Hepatocyte (in vitro differentiated cells): ENCODE measurements around the gene PID1. TPM values are rescaled to one million over a fixed set of nuclear protein-coding genes. Genes with fewer than 3 reads are reported as not detected.

Experiments
- DNase-seq: peaks from one replicate; pipeline ENCODE4 v3.0.0-alpha.2; 2016; ENCODE audit warnings: low spot score
- H2AFZ ChIP-seq: fragments of 200-600 bp; sonication (generic); 2 replicates; pipeline ENCODE4 v1.6.0; 2016; ENCODE audit warnings: antibody characterized with exemption, mild to moderate bottlenecking
- H3K27ac ChIP-seq: fragments of 200-600 bp; sonication (generic); 2 replicates; pipeline ENCODE4 v1.5.1; 2016; ENCODE audit warnings: mild to moderate bottlenecking
- H3K27me3 ChIP-seq: fragments of 200-600 bp; sonication (generic); 2 replicates; pipeline ENCODE4 v1.6.1; 2016
- H3K36me3 ChIP-seq: fragments of 200-600 bp; sonication (generic); replicated peaks from 2 replicates; pipeline ENCODE4 v1.5.1; 2016; ENCODE audit warnings: low read depth; ENCODE audit not compliant: insufficient read depth
- H3K4me1 ChIP-seq: fragments of 200-600 bp; sonication (generic); 2 replicates; pipeline ENCODE4 v1.5.1; 2016; ENCODE audit warnings: mild to moderate bottlenecking, moderate library complexity; ENCODE audit not compliant: insufficient read depth
- H3K4me2 ChIP-seq: fragments of 200-600 bp; sonication (generic); 2 replicates; pipeline ENCODE4 v1.6.0; 2016
- H3K4me3 ChIP-seq: fragments of 200-600 bp; sonication (generic); 2 replicates; pipeline ENCODE4 v1.5.1; 2016; ENCODE audit warnings: mild to moderate bottlenecking
- H3K79me2 ChIP-seq: fragments of 200-600 bp; sonication (generic); 2 replicates; pipeline ENCODE4 v1.6.0; 2017; ENCODE audit warnings: mild to moderate bottlenecking
- H3K9me2 ChIP-seq: fragments of 200-600 bp; sonication (generic); replicated peaks from 2 replicates; pipeline ENCODE4 v1.6.0; 2017; ENCODE audit warnings: mild to moderate bottlenecking; ENCODE audit not compliant: insufficient read depth
- H3K9me3 ChIP-seq: fragments of 200-600 bp; sonication (generic); 2 replicates; pipeline ENCODE4 v1.5.1; 2016; ENCODE audit warnings: low read depth, mild to moderate bottlenecking
- H4K20me1 ChIP-seq: fragments of 200-600 bp; sonication (generic); 2 replicates; pipeline ENCODE4 v1.6.0; 2016; ENCODE audit warnings: mild to moderate bottlenecking; ENCODE audit not compliant: insufficient read depth, poor library complexity, severe bottlenecking
- CTCF ChIP-seq: fragments of 200-600 bp; sonication (generic); IDR thresholded peaks from 2 replicates; pipeline ENCODE4 v1.5.1; 2016; ENCODE audit warnings: antibody characterized with exemption, mild to moderate bottlenecking; ENCODE audit not compliant: poor library complexity
- EZH2 ChIP-seq: fragments of 200-600 bp; sonication (generic); IDR thresholded peaks from 2 replicates; pipeline ENCODE4 v1.6.1; 2016; ENCODE audit warnings: antibody characterized with exemption, mild to moderate bottlenecking, borderline replicate concordance
- EZH2phosphoT487 ChIP-seq: fragments of 200-600 bp; sonication (generic); IDR thresholded peaks from one replicate; pipeline ENCODE4 v1.6.1; 2018; ENCODE audit warnings: antibody characterized with exemption, mild to moderate bottlenecking, low read depth, moderate library complexity; ENCODE audit not compliant: unreplicated experiment, severe bottlenecking
- WGBS: methylation state at CpG from one replicate; pipeline ENCODE4 v1.1.6; 2016; ENCODE audit warnings: low lambda C conversion rate; ENCODE audit errors: missing lambda C conversion rate; 5-methylcytosine and 5-hydroxymethylcytosine counted together
- polyA plus RNA-seq: library from polyadenylated mRNA; unstranded; fragments of >200 nt; fragmentation: Nextera tagmentation; extraction: Ambion mirVana; gene quantifications from 2 replicates; pipeline ENCODE4 v1.2.1, GENCODE V29; 2016
- total RNA-seq: library from RNA; depleted of rRNA; stranded (reverse); fragments of >200 nt; gene quantifications from 2 replicates; pipeline ENCODE4 v1.2.3, GENCODE V29; 2014

PID1 gene
- total and polyA plus RNA-seq, 2 experiments from 2014 or later, result 26.7 to 31.1 TPM

DNA sequence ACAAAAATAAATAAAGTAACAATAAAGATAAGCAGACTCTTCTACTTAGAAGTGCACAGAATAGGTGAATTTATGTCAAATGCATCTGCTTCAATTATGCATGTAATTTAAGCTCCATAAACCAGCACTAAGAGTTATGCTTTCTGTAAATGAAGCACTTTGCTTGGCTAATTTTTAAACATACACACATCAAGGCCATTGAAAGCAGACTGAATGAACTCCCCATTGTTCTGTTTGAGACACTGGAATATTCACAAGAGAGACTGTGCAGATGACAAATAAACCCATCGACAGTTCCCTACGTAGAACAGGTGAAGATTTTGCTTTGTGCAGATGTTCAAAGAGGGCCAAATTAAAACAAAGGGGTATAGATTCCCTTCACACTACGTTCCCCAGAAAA lies 133.4 kb downstream of the PID1 start:
- no peaks in the 10 kb centered on the region for H3K9me2 ChIP-seq
- no peak for TF ChIP-seq EZH2phosphoT487
- no peaks in the 10 kb centered on the region for H3K79me2 ChIP-seq
- H3K36me3 ChIP-seq, result no peaks in the 10 kb centered on the region
- no peaks in the 10 kb centered on the region for H3K4me1 ChIP-seq
- WGBS, result 22% methylated on average over 3 of the region's 3 CpGs
- no peaks in the 10 kb centered on the region for H3K27me3 ChIP-seq
- no peak overlapping the region for H2AFZ ChIP-seq
- no peak overlapping the region for H3K4me3 ChIP-seq
- no peaks in the 10 kb centered on the region for H3K9me3 ChIP-seq
- no peaks in the 10 kb centered on the region for H4K20me1 ChIP-seq
- DNase-seq, result no peak
- H3K4me2 ChIP-seq, result peak overlapping the region; percentile 35
- H3K27ac ChIP-seq, result peak overlapping the region; percentile 21

- H3K4me2 ChIP-seq, result no peak overlapping the region
- H3K36me3 ChIP-seq, result no peaks in the 10 kb centered on the region
- H3K27ac ChIP-seq, result no peak overlapping the region
- H4K20me1 ChIP-seq, result no peaks in the 10 kb centered on the region
- WGBS, result 80% methylated on average over 2 of the region's 2 CpGs
- no peak for DNase-seq
- no peaks in the 10 kb centered on the region for H3K79me2 ChIP-seq
- H3K27me3 ChIP-seq, result no peaks in the 10 kb centered on the region
- no peak overlapping the region for H3K4me3 ChIP-seq
- H3K4me1 ChIP-seq, result no peaks in the 10 kb centered on the region
- no peaks in the 10 kb centered on the region for H3K9me2 ChIP-seq
- TF ChIP-seq EZH2phosphoT487, result no peak
- TF ChIP-seq CTCF, result no peak
- TF ChIP-seq EZH2, result no peak
- no peaks in the 10 kb centered on the region for H3K9me3 ChIP-seq
- H2AFZ ChIP-seq, result no peak overlapping the region
Observed at GRCh38 chr2:229137066-229137465, 134.0 kb downstream of the PID1 start.

DNA sequence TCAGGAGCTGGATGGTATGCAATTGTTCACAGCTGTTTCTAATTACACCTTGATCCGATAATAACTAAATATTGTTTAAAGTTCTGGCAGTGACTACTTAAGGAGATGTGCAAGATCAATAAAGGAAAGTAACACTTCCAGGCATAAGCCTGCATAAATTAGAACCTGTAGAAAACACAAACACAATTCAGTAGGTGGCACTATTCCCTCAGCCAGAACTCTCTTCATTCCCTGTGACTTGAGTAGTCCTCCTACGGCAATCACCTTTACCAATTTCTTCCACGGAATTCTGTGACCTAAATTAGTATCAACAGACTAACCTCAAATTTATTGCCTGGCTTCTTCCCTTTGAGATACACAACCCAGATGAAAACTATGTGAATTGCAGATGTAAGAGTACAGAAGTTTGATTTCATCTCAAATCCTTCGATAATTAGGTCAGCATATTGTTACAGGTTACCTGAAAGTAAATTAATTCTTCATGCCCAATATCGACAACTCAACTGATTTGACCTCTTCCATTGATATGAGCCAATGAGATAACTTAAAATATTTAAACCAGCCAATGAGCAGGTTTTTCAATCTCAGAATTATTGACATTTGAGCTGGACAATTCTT lies 137.8 kb downstream of the PID1 start:
- no peak overlapping the region for H3K4me3 ChIP-seq
- peak; percentile 60 for DNase-seq
- H3K4me2 ChIP-seq, result no peak overlapping the region
- WGBS, result 46% methylated on average over 5 of the region's 5 CpGs
- no peaks in the 10 kb centered on the region for H3K79me2 ChIP-seq
- no peaks in the 10 kb centered on the region for H3K9me2 ChIP-seq
- TF ChIP-seq EZH2 (no peak), CTCF (peak; percentile 75)
- no peaks in the 10 kb centered on the region for H4K20me1 ChIP-seq
- H3K36me3 ChIP-seq, result no peaks in the 10 kb centered on the region
- H2AFZ ChIP-seq, result no peak overlapping the region
- H3K27me3 ChIP-seq, result no peaks in the 10 kb centered on the region
- H3K4me1 ChIP-seq, result peaks cover 18% of the 10 kb centered on the region
- H3K9me3 ChIP-seq, result no peaks in the 10 kb centered on the region
- no peak overlapping the region for H3K27ac ChIP-seq

- TF ChIP-seq CTCF (no peak), EZH2 (no peak), EZH2phosphoT487 (no peak)
- no peaks in the 10 kb centered on the region for H4K20me1 ChIP-seq
- no peaks in the 10 kb centered on the region for H3K9me3 ChIP-seq
- H3K4me1 ChIP-seq, result peaks cover 18% of the 10 kb centered on the region
- H3K9me2 ChIP-seq, result no peaks in the 10 kb centered on the region
- no peaks in the 10 kb centered on the region for H3K36me3 ChIP-seq
- H3K4me3 ChIP-seq, result no peak overlapping the region
- H3K4me2 ChIP-seq, result no peak overlapping the region
- H3K79me2 ChIP-seq, result no peaks in the 10 kb centered on the region
- H3K27ac ChIP-seq, result no peak overlapping the region
- no peak overlapping the region for H2AFZ ChIP-seq
- no peak for DNase-seq
- WGBS, result 58% methylated on average over 6 of the region's 6 CpGs
- H3K27me3 ChIP-seq, result no peaks in the 10 kb centered on the region
Observed at GRCh38 chr2:229132236-229132635, 138.9 kb downstream of the PID1 start.
